Measurements from ENCODE around the gene CNGB1. TPM values are rescaled to one million over a fixed set of nuclear protein-coding genes. Genes with fewer than 3 reads are reported as not detected.

The CNGB1 gene
- total and polyA plus RNA-seq, 2 of the 13 experiments (the other 11 are each of a cell fraction or from before 2014, with no cell fraction given), result 0.02 to 0.15 TPM

DNA sequence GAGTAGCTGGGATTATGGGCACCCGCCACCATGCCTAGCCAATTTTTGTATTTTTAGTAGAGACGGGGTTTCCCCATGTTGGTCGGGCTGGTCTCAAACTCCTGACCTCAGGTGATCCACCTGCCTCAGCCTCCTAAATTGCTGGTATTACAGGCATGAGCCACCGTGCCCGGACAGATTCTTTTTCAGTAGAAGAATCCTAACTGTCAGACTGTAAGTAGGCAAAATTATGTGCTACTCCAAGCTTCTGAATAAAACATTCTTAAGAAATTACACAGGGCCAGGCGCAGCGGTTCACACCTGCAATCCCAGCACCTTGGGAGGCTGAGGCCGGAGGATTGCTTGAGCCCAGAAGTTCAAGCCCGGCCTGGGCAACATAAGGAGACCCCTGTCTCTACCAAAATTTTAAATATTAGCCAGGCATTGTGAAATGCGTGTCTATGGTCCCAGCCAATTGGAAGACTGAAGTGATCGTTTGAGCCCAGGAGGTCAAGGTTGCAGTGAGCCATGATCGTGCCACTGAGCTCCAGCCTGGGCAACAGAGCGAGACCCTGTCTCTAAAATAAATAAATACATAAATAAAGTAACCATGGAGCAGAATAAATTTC lies 101.9 kb downstream of the CNGB1 start (continued):
- TF ChIP-seq CC2D1A (CRISPR knock-in tag; IDR thresholded peaks at IDR 0.05), result no peak
- TF ChIP-seq, protein P1, sequence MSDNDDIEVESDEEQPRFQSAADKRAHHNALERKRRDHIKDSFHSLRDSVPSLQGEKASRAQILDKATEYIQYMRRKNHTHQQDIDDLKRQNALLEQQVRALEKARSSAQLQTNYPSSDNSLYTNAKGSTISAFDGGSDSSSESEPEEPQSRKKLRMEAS (IDR thresholded peaks at IDR 0.05), result no peak
- TF ChIP-seq, protein P2, sequence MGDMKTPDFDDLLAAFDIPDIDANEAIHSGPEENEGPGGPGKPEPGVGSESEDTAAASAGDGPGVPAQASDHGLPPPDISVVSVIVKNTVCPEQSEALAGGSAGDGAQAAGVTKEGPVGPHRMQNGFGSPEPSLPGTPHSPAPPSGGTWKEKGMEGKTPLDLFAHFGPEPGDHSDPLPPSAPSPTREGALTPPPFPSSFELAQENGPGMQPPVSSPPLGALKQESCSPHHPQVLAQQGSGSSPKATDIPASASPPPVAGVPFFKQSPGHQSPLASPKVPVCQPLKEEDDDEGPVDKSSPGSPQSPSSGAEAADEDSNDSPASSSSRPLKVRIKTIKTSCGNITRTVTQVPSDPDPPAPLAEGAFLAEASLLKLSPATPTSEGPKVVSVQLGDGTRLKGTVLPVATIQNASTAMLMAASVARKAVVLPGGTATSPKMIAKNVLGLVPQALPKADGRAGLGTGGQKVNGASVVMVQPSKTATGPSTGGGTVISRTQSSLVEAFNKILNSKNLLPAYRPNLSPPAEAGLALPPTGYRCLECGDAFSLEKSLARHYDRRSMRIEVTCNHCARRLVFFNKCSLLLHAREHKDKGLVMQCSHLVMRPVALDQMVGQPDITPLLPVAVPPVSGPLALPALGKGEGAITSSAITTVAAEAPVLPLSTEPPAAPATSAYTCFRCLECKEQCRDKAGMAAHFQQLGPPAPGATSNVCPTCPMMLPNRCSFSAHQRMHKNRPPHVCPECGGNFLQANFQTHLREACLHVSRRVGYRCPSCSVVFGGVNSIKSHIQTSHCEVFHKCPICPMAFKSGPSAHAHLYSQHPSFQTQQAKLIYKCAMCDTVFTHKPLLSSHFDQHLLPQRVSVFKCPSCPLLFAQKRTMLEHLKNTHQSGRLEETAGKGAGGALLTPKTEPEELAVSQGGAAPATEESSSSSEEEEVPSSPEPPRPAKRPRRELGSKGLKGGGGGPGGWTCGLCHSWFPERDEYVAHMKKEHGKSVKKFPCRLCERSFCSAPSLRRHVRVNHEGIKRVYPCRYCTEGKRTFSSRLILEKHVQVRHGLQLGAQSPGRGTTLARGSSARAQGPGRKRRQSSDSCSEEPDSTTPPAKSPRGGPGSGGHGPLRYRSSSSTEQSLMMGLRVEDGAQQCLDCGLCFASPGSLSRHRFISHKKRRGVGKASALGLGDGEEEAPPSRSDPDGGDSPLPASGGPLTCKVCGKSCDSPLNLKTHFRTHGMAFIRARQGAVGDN (CRISPR knock-in tag; IDR thresholded peaks at IDR 0.05), result peak; percentile 28
- TF ChIP-seq KDM2A (CRISPR knock-in tag; IDR thresholded peaks at IDR 0.05; ENCODE audit: borderline replicate concordance, low read depth), result no peak
- peak; percentile 65; the same call in 1 of the 2 replicates for TF ChIP-seq ZNF33A (CRISPR knock-in tag; IDR thresholded peaks at IDR 0.05; ENCODE audit: borderline replicate concordance)
- no peak for TF ChIP-seq ZNF781 (CRISPR knock-in tag; IDR thresholded peaks at IDR 0.05; ENCODE audit: borderline replicate concordance, not compliant biosample characterization)
- peak; percentile 46 to 64; a peak in 2 of 4 replicates for TF ChIP-seq NR2F1 (CRISPR knock-in tag; IDR thresholded peaks at IDR 0.05)
- TF ChIP-seq, protein P3, sequence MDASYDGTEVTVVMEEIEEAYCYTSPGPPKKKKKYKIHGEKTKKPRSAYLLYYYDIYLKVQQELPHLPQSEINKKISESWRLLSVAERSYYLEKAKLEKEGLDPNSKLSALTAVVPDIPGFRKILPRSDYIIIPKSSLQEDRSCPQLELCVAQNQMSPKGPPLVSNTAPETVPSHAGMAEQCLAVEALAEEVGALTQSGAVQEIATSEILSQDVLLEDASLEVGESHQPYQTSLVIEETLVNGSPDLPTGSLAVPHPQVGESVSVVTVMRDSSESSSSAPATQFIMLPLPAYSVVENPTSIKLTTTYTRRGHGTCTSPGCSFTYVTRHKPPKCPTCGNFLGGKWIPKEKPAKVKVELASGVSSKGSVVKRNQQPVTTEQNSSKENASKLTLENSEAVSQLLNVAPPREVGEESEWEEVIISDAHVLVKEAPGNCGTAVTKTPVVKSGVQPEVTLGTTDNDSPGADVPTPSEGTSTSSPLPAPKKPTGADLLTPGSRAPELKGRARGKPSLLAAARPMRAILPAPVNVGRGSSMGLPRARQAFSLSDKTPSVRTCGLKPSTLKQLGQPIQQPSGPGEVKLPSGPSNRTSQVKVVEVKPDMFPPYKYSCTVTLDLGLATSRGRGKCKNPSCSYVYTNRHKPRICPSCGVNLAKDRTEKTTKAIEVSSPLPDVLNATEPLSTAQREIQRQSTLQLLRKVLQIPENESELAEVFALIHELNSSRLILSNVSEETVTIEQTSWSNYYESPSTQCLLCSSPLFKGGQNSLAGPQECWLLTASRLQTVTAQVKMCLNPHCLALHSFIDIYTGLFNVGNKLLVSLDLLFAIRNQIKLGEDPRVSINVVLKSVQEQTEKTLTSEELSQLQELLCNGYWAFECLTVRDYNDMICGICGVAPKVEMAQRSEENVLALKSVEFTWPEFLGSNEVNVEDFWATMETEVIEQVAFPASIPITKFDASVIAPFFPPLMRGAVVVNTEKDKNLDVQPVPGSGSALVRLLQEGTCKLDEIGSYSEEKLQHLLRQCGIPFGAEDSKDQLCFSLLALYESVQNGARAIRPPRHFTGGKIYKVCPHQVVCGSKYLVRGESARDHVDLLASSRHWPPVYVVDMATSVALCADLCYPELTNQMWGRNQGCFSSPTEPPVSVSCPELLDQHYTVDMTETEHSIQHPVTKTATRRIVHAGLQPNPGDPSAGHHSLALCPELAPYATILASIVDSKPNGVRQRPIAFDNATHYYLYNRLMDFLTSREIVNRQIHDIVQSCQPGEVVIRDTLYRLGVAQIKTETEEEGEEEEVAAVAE (CRISPR knock-in tag; IDR thresholded peaks at IDR 0.05; ENCODE audit: borderline replicate concordance), result no peak
- TF ChIP-seq, protein P4, sequence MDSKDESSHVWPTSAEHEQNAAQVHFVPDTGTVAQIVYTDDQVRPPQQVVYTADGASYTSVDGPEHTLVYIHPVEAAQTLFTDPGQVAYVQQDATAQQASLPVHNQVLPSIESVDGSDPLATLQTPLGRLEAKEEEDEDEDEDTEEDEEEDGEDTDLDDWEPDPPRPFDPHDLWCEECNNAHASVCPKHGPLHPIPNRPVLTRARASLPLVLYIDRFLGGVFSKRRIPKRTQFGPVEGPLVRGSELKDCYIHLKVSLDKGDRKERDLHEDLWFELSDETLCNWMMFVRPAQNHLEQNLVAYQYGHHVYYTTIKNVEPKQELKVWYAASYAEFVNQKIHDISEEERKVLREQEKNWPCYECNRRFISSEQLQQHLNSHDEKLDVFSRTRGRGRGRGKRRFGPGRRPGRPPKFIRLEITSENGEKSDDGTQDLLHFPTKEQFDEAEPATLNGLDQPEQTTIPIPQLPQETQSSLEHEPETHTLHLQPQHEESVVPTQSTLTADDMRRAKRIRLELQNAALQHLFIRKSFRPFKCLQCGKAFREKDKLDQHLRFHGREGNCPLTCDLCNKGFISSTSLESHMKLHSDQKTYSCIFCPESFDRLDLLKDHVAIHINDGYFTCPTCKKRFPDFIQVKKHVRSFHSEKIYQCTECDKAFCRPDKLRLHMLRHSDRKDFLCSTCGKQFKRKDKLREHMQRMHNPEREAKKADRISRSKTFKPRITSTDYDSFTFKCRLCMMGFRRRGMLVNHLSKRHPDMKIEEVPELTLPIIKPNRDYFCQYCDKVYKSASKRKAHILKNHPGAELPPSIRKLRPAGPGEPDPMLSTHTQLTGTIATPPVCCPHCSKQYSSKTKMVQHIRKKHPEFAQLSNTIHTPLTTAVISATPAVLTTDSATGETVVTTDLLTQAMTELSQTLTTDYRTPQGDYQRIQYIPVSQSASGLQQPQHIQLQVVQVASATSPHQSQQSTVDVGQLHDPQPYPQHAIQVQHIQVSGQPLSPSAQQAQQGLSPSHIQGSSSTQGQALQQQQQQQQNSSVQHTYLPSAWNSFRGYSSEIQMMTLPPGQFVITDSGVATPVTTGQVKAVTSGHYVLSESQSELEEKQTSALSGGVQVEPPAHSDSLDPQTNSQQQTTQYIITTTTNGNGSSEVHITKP (CRISPR knock-in tag; IDR thresholded peaks at IDR 0.05; ENCODE audit: low read depth), result no peak

Measured in HepG2 (cell line).